Right ventricle myocardium superior (tissue), 1 donor: ENCODE measurements around the gene SDHAF1. TPM values are rescaled to one million over a fixed set of nuclear protein-coding genes. Genes with fewer than 3 reads are reported as not detected.
A peak's percentile ranks its signal among the peaks of the same experiment; 100 is the strongest.

ENCODE experiments used
- ATAC-seq: fragments of 200-7000 bp; cut with Tn5 transposase; one replicate; pipeline ENCODE4 v1.9.1; 2020; ENCODE audit warnings: mild to moderate bottlenecking; ENCODE audit not compliant: poor library complexity
- DNase-seq: peaks from one replicate; pipeline ENCODE4 v3.0.0-alpha.2; 2020
- intact Hi-C: fragments of 100-400 bp; cut with DNase I; formaldehyde crosslinking; loops from one replicate; pipeline ENCODE4 v1.11.2; 2022
- total RNA-seq: library from RNA; stranded (reverse); fragmentation: NEBNext Ultra II Directional; extraction: Animal tissue kit (Norgen Biotek cat#: 25700); gene quantifications from one replicate; pipeline ENCODE4 v1.2.1, GENCODE V29; 2021
- donor health status: DM: no; HTN: yes; CAD: no; lungs with severe emphysema.

The SDHAF1 gene
- total RNA-seq, 1 donor from 2014 or later, result 10.2 TPM

GRCh38 chr19:35983177-35983576, 11.8 kb upstream of the SDHAF1 start:
- ATAC-seq (no peak), DNase-seq (no peak)
- intact Hi-C loops, result no loop called here

GRCh38 chr19:35986111-35986510, 8.9 kb upstream of the SDHAF1 start:
- intact Hi-C loops, result no loop called here
- no peak for ATAC-seq
- no peak for DNase-seq

GRCh38 chr19:35986664-35987570, 8.1 kb upstream of the SDHAF1 start:
- ATAC-seq, result peak; percentile 64
- DNase-seq, result peak; percentile 73
- intact Hi-C loops, result no loop called here

GRCh38 chr19:35987571-35987896, 7.5 kb upstream of the SDHAF1 start:
- no peak for ATAC-seq

GRCh38 chr19:35988824-35989223, 6.2 kb upstream of the SDHAF1 start:
- no peak for DNase-seq
- intact Hi-C loops, result no loop called here
- ATAC-seq, result no peak

More at GRCh38 chr19:35987571-35987896, 7.5 kb upstream of the SDHAF1 start:
- no peak for DNase-seq
- intact Hi-C loops, result no loop called here

- DNase-seq (no peak), ATAC-seq (no peak)
- intact Hi-C loops, result no loop called here
Measured at GRCh38 chr19:35990156-35990555, 4.8 kb upstream of the SDHAF1 start.

GRCh38 chr19:35990771-35991730, 3.9 kb upstream of the SDHAF1 start:
- no peak for ATAC-seq
- DNase-seq, result no peak
- intact Hi-C loops, result no loop called here

GRCh38 chr19:35991731-35992450, 3.1 kb upstream of the SDHAF1 start:
- intact Hi-C loops, result no loop called here
- DNase-seq, result no peak
- ATAC-seq, result no peak

- intact Hi-C loops, result no loop called here
- no peak for ATAC-seq
- DNase-seq, result no peak
Measured at GRCh38 chr19:35992907-35993765, 1.9 kb upstream of the SDHAF1 start.

GRCh38 chr19:35993923-35994598, 927 bp upstream of the SDHAF1 start:
- peak; percentile 31 for ATAC-seq
- intact Hi-C loops, result no loop called here
- peak; percentile 57 for DNase-seq

- intact Hi-C loops, result loop anchor here (5.0 kb wide), 1 partner anchor 116 kb away; the partner anchor contains the start of genes OVOL3 and POLR2I
- no peak for ATAC-seq
- no peak for DNase-seq
Measured at GRCh38 chr19:35996777-35997176, 1.8 kb downstream of the SDHAF1 start.

- ATAC-seq (no peak), DNase-seq (no peak)
- intact Hi-C loops, result no loop called here
Measured at GRCh38 chr19:36001605-36002004, 6.6 kb downstream of the SDHAF1 start.

- no peak for ATAC-seq
- no peak for DNase-seq
- intact Hi-C loops, result no loop called here
Measured at GRCh38 chr19:36003284-36003683, 8.3 kb downstream of the SDHAF1 start.

GRCh38 chr19:36006955-36007354, 12.0 kb downstream of the SDHAF1 start:
- intact Hi-C loops, result no loop called here
- no peak for DNase-seq
- ATAC-seq, result no peak

- ATAC-seq, result no peak
- intact Hi-C loops, result no loop called here
- no peak for DNase-seq
Measured at GRCh38 chr19:36008336-36008978, 13.5 kb downstream of the SDHAF1 start, which contains the start of gene SYNE4. Gene SYNE4, minus strand, starts transcription at chr19:36008813. Its CDS starts 132 bp downstream, at chr19:36008681.

- ATAC-seq (peak; percentile 73), DNase-seq (peak; percentile 83)
- intact Hi-C loops, result no loop called here
Measured at GRCh38 chr19:36009220-36009619, 14.2 kb downstream of the SDHAF1 start.
